Measurements from ENCODE around the gene RBAK. TPM values are rescaled to one million over a fixed set of nuclear protein-coding genes. Genes with fewer than 3 reads are reported as not detected.

Gene RBAK
- total RNA-seq = 5.8 and 9.2 TPM in 2 replicates

GRCh38 chr7:5045558-5046396, at the start of gene RBAK:
TSS of gene RBAK (plus strand) at chr7:5045860. CDS start at chr7:5048077, 2,217 bp downstream.

Other genes with a start within 250 kb of the RBAK start
- gene PAPOLB, start 183.8 kb upstream of the RBAK start, total RNA-seq = under 0.01 and 0.09 TPM in 2 replicates
- gene RADIL, start 162.1 kb upstream of the RBAK start, total RNA-seq = 0.18 and 1.0 TPM in 2 replicates
- gene MMD2, start 86.7 kb upstream of the RBAK start, total RNA-seq = not detected in 2 replicates
- gene WIPI2, start 144.4 kb downstream of the RBAK start, total RNA-seq = 70.1 and 76.2 TPM in 2 replicates
- 1.6 and 2.3 TPM in 2 replicates for gene SLC29A4, start 237.1 kb downstream of the RBAK start, total RNA-seq